ENCODE measurements around the gene ZDHHC11.
"Not testable (repeated sequence)": the region's sequence is repeated elsewhere in the genome, so short reads cannot be mapped to it uniquely, and the experiment has no call there.

DNA sequence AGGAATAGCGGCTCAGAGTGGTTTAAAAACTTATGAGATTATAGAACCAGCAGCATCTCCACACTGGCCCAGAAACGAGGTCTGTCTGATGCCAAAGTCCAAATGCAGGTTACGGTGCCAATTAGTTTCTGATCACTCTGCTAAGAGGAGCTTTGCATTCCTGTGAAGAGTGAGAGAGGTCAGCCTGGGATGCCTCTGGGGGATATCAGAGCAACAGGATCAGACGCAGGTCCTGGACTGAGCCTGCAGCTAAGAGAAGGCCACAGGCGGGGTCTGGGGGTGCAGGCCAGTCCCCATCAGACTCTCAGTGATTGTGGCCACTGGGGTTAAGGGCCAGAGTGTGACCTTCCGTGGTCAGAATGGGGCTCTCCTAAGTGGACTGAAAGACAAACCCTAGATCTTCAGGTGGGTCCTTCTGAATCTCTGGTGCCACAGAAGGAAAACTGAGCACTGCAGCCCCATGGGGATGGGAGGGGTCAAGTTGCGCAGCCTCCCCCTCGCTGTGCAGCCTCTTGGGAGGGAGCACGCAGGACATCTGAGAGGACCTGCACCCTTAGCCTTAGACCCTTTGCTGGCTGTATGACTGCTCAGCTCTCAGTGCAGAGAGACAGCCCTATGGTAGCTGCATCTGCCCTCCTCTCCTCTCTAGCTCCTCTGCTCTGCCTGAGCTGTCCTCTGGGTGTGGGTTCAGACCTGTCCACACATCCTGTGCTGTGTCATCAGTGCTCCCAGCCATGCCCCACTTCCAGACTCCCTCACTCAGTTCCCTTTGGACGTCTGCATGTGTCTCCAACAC, 42.9 kb downstream of the ZDHHC11 start:
- TF ChIP-seq, protein P1, sequence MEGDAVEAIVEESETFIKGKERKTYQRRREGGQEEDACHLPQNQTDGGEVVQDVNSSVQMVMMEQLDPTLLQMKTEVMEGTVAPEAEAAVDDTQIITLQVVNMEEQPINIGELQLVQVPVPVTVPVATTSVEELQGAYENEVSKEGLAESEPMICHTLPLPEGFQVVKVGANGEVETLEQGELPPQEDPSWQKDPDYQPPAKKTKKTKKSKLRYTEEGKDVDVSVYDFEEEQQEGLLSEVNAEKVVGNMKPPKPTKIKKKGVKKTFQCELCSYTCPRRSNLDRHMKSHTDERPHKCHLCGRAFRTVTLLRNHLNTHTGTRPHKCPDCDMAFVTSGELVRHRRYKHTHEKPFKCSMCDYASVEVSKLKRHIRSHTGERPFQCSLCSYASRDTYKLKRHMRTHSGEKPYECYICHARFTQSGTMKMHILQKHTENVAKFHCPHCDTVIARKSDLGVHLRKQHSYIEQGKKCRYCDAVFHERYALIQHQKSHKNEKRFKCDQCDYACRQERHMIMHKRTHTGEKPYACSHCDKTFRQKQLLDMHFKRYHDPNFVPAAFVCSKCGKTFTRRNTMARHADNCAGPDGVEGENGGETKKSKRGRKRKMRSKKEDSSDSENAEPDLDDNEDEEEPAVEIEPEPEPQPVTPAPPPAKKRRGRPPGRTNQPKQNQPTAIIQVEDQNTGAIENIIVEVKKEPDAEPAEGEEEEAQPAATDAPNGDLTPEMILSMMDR (IDR thresholded peaks at IDR 0.05), result not testable (repeated sequence)
- not testable (repeated sequence) for TF ChIP-seq POLR2A (IDR thresholded peaks at IDR 0.05)
